Fibroblast of lung (primary cell): Measurements from ENCODE around the gene ATOH8. TPM values are rescaled to one million over a fixed set of nuclear protein-coding genes. Genes with fewer than 3 reads are reported as not detected.

Experiments
- DNase-seq, 2 donors: peaks; one replicate each; pipeline versions ENCODE4 v3.0.0 to v3.0.0-alpha.2; 2010; ENCODE audit warnings: low read depth in 2 of 2
- H2AFZ ChIP-seq: 2 replicates; pipeline ENCODE4 v1.5.1; 2012; ENCODE audit warnings: low read length, control low read depth, inconsistent platforms
- H3K27ac ChIP-seq: 2 replicates; pipeline ENCODE4 v1.5.1; 2011; ENCODE audit warnings: low read length, control low read depth; ENCODE audit not compliant: insufficient read depth
- H3K27me3 ChIP-seq: 2 replicates; pipeline ENCODE4 v1.5.1; 2011; ENCODE audit warnings: mild to moderate bottlenecking, low read length; ENCODE audit not compliant: control insufficient read depth, insufficient read depth
- H3K36me3 ChIP-seq: 2 replicates; pipeline ENCODE4 v1.5.1; 2011; ENCODE audit warnings: low read length; ENCODE audit not compliant: control insufficient read depth, insufficient read depth
- H3K4me1 ChIP-seq: 2 replicates; pipeline ENCODE4 v1.5.1; 2011; ENCODE audit warnings: low read length; ENCODE audit not compliant: control insufficient read depth, insufficient read depth; ENCODE audit errors: extremely low read depth
- H3K4me2 ChIP-seq: 2 replicates; pipeline ENCODE4 v1.5.1; 2011; ENCODE audit warnings: low read length, control low read depth; ENCODE audit not compliant: insufficient read depth; ENCODE audit errors: extremely low read depth
- H3K4me3 ChIP-seq, 4 experiments: fragments of 200-600 bp in 1 of 4; sonication (generic) in 1 of 4; replicated peaks in 1 of 4; 2 replicates each; pipeline ENCODE4 v1.5.1; 2011 to 2016; ENCODE audit warnings: low read length in 4 of 4, low read depth in 3 of 4, mild to moderate bottlenecking in 3 of 4, control low read depth in 2 of 4, inconsistent platforms in 1 of 4, mixed read lengths in 1 of 4; ENCODE audit not compliant: insufficient read depth in 1 of 4; ENCODE audit errors: control extremely low read depth in 1 of 4
- H3K79me2 ChIP-seq: 2 replicates; pipeline ENCODE4 v1.5.1; 2012; ENCODE audit warnings: mild to moderate bottlenecking, low read length, inconsistent platforms; ENCODE audit not compliant: control insufficient read depth, insufficient read depth
- H3K9ac ChIP-seq: 2 replicates; pipeline ENCODE4 v1.5.1; 2011; ENCODE audit warnings: mild to moderate bottlenecking, low read length, control low read depth; ENCODE audit not compliant: insufficient read depth
- H3K9me3 ChIP-seq: 2 replicates; pipeline ENCODE4 v1.5.1; 2012; ENCODE audit warnings: low read depth, low read length; ENCODE audit not compliant: control insufficient read depth, insufficient read depth
- H4K20me1 ChIP-seq: 2 replicates; pipeline ENCODE4 v1.5.1; 2011; ENCODE audit warnings: low read length; ENCODE audit not compliant: control insufficient read depth, insufficient read depth; ENCODE audit errors: extremely low read depth
- EZH2 ChIP-seq: IDR thresholded peaks from 2 replicates; pipeline ENCODE4 v1.5.1; 2012; ENCODE audit warnings: low read length, control low read depth, mild to moderate bottlenecking; ENCODE audit errors: missing control alignments
- polyA plus RNA-seq, 2 donors: library from polyadenylated mRNA; depleted of rRNA in 1 of 2; stranded (reverse) in 1 of 2; unstranded in 1 of 2; fragments of >200 nt; gene quantifications; 2 replicates each; pipeline ENCODE4 v1.2.1, GENCODE V29; 2011 to 2012; ENCODE audit warnings: missing spikeins in 1 of 2
- total RNA-seq: library from RNA; depleted of rRNA; stranded (reverse); fragments of >200 nt; gene quantifications from 2 replicates; pipeline ENCODE4 v1.2.1, GENCODE V29; 2014
- TF ChIP-seq, protein P1 (sequence below), 2 donors: IDR thresholded peaks in 1 of 2; conservative IDR thresholded peaks in 1 of 2; 1 replicate in 1 of 2; 2 replicates in 1 of 2; pipeline ENCODE4 v1.5.1; 2011 to 2012; ENCODE audit warnings: low read length in 2 of 2, control low read depth in 1 of 2, inconsistent platforms in 1 of 2, low read depth in 1 of 2, mild to moderate bottlenecking in 1 of 2

ATOH8 gene
- total and polyA plus RNA-seq, 2 donors (not counting 1 experiment from before 2014, with no cell fraction given) = 5.6 to 19.2 TPM

DNA sequence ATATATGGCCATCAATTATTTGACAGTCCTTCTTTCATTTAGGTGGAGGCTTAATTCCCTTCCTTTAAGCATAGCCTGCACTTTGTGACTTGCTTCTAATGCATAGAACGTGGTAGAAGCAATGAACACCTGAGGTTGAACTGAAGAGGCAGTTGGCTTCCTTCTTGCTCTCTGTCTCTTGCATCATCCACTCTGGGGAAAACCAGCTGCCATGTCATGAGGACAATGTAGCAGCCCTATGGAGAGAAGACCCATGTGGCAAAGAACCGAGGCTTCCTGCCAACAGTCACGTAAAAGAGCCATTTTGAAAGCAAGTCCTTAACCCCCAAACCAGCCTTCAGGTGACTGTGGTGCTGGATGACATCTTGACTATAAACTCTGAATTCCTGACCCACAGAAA, 46.8 kb downstream of the ATOH8 start:
- Histone ChIP-seq H3K9ac (no peak overlapping the region), H3K4me1 (peaks cover 7% of the 10 kb centered on the region), H3K9me3 (no peaks in the 10 kb centered on the region), H3K4me2 (no peak overlapping the region), H3K27ac (no peak overlapping the region), H3K36me3 (no peaks in the 10 kb centered on the region), H4K20me1 (no peaks in the 10 kb centered on the region), H3K79me2 (no peaks in the 10 kb centered on the region), H2AFZ (no peak overlapping the region), H3K4me3 (no peak overlapping the region), H3K27me3 (no peaks in the 10 kb centered on the region)
- DNase-seq = no peak
- no peak for TF ChIP-seq EZH2
- TF ChIP-seq, protein P1, sequence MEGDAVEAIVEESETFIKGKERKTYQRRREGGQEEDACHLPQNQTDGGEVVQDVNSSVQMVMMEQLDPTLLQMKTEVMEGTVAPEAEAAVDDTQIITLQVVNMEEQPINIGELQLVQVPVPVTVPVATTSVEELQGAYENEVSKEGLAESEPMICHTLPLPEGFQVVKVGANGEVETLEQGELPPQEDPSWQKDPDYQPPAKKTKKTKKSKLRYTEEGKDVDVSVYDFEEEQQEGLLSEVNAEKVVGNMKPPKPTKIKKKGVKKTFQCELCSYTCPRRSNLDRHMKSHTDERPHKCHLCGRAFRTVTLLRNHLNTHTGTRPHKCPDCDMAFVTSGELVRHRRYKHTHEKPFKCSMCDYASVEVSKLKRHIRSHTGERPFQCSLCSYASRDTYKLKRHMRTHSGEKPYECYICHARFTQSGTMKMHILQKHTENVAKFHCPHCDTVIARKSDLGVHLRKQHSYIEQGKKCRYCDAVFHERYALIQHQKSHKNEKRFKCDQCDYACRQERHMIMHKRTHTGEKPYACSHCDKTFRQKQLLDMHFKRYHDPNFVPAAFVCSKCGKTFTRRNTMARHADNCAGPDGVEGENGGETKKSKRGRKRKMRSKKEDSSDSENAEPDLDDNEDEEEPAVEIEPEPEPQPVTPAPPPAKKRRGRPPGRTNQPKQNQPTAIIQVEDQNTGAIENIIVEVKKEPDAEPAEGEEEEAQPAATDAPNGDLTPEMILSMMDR (conservative IDR thresholded peaks at IDR 0.05 in 1 of 2, IDR thresholded peaks at IDR 0.05 in 1 of 2; ENCODE audit: low read depth in 1 of 2, low read length in 2 of 2) = no peak

DNA sequence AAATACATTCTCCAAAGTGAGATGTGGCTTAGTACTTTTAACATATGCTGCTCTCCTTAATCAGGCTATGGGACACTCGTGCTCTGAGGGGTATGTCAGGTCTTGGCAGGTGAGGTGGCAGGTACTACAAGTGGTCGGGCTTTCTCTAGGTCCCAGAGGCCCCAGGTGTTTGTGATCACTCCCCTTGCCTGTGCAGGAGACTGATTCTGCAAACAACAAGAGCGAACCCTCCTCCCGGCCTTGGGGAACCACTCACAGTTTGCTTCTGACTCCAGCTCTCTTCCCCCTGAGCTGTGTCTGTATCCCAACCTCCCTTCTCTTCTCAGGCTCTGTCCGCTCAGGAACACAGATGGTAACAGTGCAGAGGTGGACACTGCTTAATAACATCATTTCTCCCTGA, 48.1 kb downstream of the ATOH8 start:
- H4K20me1 ChIP-seq = no peaks in the 10 kb centered on the region
- no peaks in the 10 kb centered on the region for H3K36me3 ChIP-seq

DNA sequence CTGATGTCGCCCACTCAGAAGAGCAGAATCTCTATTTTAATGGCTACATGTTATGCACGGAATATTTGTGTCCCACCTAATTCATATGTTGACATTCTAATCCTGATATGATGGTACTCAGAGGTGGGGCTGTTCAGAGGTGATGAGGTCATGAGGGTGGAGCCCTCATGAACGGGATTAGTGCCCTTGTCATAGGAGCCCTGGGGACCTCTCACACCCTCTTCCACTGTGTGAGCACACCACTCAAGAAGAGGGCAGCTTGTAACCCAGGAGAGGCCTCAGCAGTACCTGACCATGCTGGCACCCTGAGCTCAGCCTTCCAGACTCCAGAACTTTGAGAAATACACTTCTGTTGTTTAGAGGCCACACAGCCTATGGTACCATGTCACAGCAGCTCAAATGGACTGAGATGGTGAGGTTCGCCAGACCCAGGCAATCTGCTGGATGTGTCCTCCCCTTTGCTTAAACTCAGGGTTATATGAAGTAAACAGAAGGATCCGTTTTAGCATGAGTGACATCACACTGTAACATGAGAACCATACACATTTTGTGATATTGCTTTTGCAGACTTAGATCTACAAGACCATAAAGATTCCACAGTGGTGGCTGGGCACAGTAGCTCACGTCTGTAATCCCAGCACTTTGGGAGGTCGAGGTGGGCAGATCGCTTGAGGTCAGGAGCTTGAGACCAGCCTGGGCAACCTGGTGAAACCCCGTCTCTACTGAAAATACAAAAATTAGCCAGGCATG, 48.7 kb downstream of the ATOH8 start:
- Histone ChIP-seq H3K27ac (no peak overlapping the region), H3K9ac (no peak overlapping the region), H3K79me2 (no peaks in the 10 kb centered on the region), H2AFZ (no peak overlapping the region), H3K4me1 (no peaks in the 10 kb centered on the region), H3K9me3 (no peaks in the 10 kb centered on the region), H4K20me1 (no peaks in the 10 kb centered on the region), H3K36me3 (no peaks in the 10 kb centered on the region), H3K4me2 (no peak overlapping the region), H3K27me3 (no peaks in the 10 kb centered on the region), H3K4me3 (no peak overlapping the region)
- TF ChIP-seq EZH2 = no peak
- TF ChIP-seq, protein P1 (conservative IDR thresholded peaks at IDR 0.05 in 1 of 2, IDR thresholded peaks at IDR 0.05 in 1 of 2; ENCODE audit: low read depth in 1 of 2, low read length in 2 of 2) = no peak
- DNase-seq = peak in 1 of 2 donors; percentile 89

More for the DNA sequence above, 48.1 kb downstream of the ATOH8 start:
- no peaks in the 10 kb centered on the region for H3K4me1 ChIP-seq
- H3K27me3 ChIP-seq = no peaks in the 10 kb centered on the region
- TF ChIP-seq EZH2 = no peak
- TF ChIP-seq, protein P1 (conservative IDR thresholded peaks at IDR 0.05 in 1 of 2, IDR thresholded peaks at IDR 0.05 in 1 of 2; ENCODE audit: low read depth in 1 of 2, low read length in 2 of 2) = no peak
- H3K4me2 ChIP-seq = no peak overlapping the region
- no peak overlapping the region for H3K27ac ChIP-seq
- H3K4me3 ChIP-seq = no peak overlapping the region
- no peak overlapping the region for H2AFZ ChIP-seq
- H3K9ac ChIP-seq = no peak overlapping the region
- H3K79me2 ChIP-seq = no peaks in the 10 kb centered on the region
- no peak for DNase-seq
- H3K9me3 ChIP-seq = no peaks in the 10 kb centered on the region
